ENCODE results near the gene LGALS3BP.
"Not testable (repeated sequence)": the region's sequence is repeated elsewhere in the genome, so short reads cannot be mapped to it uniquely, and the experiment has no call there.

Gene LGALS3BP

GRCh38 chr17:78952706-78953105, 27.0 kb downstream of the LGALS3BP start:
- ATAC-seq (replicated peaks) (no peak), DNase-seq (no peak)
- Mint-ChIP-seq H3K9me3 (no peaks in the 10 kb centered on the region), H3K4me1 (ENCODE audit: low read depth in 2 of 2) (no peaks in the 10 kb centered on the region), H3K27ac (no peak overlapping the region), H3K27me3 (peaks cover 8 to 78% of the 10 kb centered on the region in 2 donors), H3K36me3 (ENCODE audit: insufficient read depth) (peaks cover 3% of the 10 kb centered on the region), H3K4me3 (no peak overlapping the region)

- DNase-seq = no peak
- no peaks in the 10 kb centered on the region for H3K4me1 Mint-ChIP-seq (ENCODE audit: low read depth in 2 of 2)
- H3K27ac Mint-ChIP-seq = no peak overlapping the region
- H3K36me3 Mint-ChIP-seq (ENCODE audit: insufficient read depth) = peaks cover 3% of the 10 kb centered on the region
- H3K9me3 Mint-ChIP-seq = no peaks in the 10 kb centered on the region
- ATAC-seq (replicated peaks) = no peak
- H3K4me3 Mint-ChIP-seq = no peak overlapping the region
- H3K27me3 Mint-ChIP-seq = peaks cover 6 to 80% of the 10 kb centered on the region in 2 donors
Measured at GRCh38 chr17:78951967-78952551, 27.7 kb downstream of the LGALS3BP start.

- Mint-ChIP-seq H3K36me3 (ENCODE audit: insufficient read depth) (peaks cover 3% of the 10 kb centered on the region), H3K4me1 (ENCODE audit: low read depth in 2 of 2) (no peaks in the 10 kb centered on the region), H3K4me3 (no peak overlapping the region), H3K27ac (no peak overlapping the region), H3K27me3 (peaks cover 13 to 80% of the 10 kb centered on the region in 2 donors), H3K9me3 (no peaks in the 10 kb centered on the region)
- ATAC-seq (replicated peaks) = no peak
- no peak for DNase-seq
Measured at GRCh38 chr17:78950870-78951269, 28.9 kb downstream of the LGALS3BP start.

GRCh38 chr17:78947235-78948149, 32.2 kb downstream of the LGALS3BP start:
- Mint-ChIP-seq H3K4me3 (no peak overlapping the region), H3K4me1 (ENCODE audit: low read depth in 2 of 2) (no peaks in the 10 kb centered on the region)

GRCh38 chr17:78946631-78947030, 33.1 kb downstream of the LGALS3BP start:
- peaks cover 28 to 80% of the 10 kb centered on the region in 2 donors for H3K27me3 Mint-ChIP-seq
- ATAC-seq (replicated peaks) = no peak
- no peak overlapping the region for H3K4me3 Mint-ChIP-seq
- H3K36me3 Mint-ChIP-seq (ENCODE audit: insufficient read depth) = peaks cover 3% of the 10 kb centered on the region
- H3K27ac Mint-ChIP-seq = no peak overlapping the region
- DNase-seq = no peak
- H3K4me1 Mint-ChIP-seq (ENCODE audit: low read depth in 2 of 2) = no peaks in the 10 kb centered on the region
- H3K9me3 Mint-ChIP-seq = no peaks in the 10 kb centered on the region

More at GRCh38 chr17:78947235-78948149, 32.2 kb downstream of the LGALS3BP start:
- DNase-seq (no peak), ATAC-seq (replicated peaks) (no peak)
- peaks cover 3% of the 10 kb centered on the region for H3K36me3 Mint-ChIP-seq (ENCODE audit: insufficient read depth)
- H3K27ac Mint-ChIP-seq = no peak overlapping the region
- no peaks in the 10 kb centered on the region for H3K9me3 Mint-ChIP-seq
- H3K27me3 Mint-ChIP-seq = peaks cover 28 to 86% of the 10 kb centered on the region in 2 donors

GRCh38 chr17:78946131-78946530, 33.6 kb downstream of the LGALS3BP start:
- Mint-ChIP-seq H3K36me3 (ENCODE audit: insufficient read depth) (peaks cover 3% of the 10 kb centered on the region), H3K27ac (no peak overlapping the region), H3K4me3 (no peak overlapping the region), H3K27me3 (peaks cover 28 to 75% of the 10 kb centered on the region in 2 donors), H3K9me3 (no peaks in the 10 kb centered on the region), H3K4me1 (ENCODE audit: low read depth in 2 of 2) (no peaks in the 10 kb centered on the region)
- ATAC-seq (replicated peaks) (no peak), DNase-seq (no peak)

GRCh38 chr17:78945455-78945854, 34.3 kb downstream of the LGALS3BP start:
- not testable (repeated sequence) for DNase-seq; H3K27ac Mint-ChIP-seq; H3K4me3 Mint-ChIP-seq; ATAC-seq (replicated peaks); H3K9me3 Mint-ChIP-seq; H3K4me1 Mint-ChIP-seq (ENCODE audit: low read depth in 2 of 2); H3K36me3 Mint-ChIP-seq (ENCODE audit: insufficient read depth)
- peaks cover 28 to 68% of the 10 kb centered on the region in 2 donors for H3K27me3 Mint-ChIP-seq

GRCh38 chr17:78944956-78945355, 34.8 kb downstream of the LGALS3BP start:
- Mint-ChIP-seq H3K4me1 (ENCODE audit: low read depth in 2 of 2) (no peaks in the 10 kb centered on the region), H3K36me3 (ENCODE audit: insufficient read depth) (peaks cover 3% of the 10 kb centered on the region), H3K4me3 (no peak overlapping the region), H3K27me3 (peaks cover 28 to 66% of the 10 kb centered on the region in 2 donors), H3K9me3 (no peaks in the 10 kb centered on the region), H3K27ac (no peak overlapping the region)
- no peak for ATAC-seq (replicated peaks)
- DNase-seq = no peak

- Mint-ChIP-seq H3K27me3 (peaks cover 32 to 59% of the 10 kb centered on the region in 2 donors), H3K36me3 (ENCODE audit: insufficient read depth) (peaks cover 3% of the 10 kb centered on the region), H3K9me3 (no peaks in the 10 kb centered on the region), H3K4me3 (no peak overlapping the region), H3K27ac (no peak overlapping the region), H3K4me1 (ENCODE audit: low read depth in 2 of 2) (no peaks in the 10 kb centered on the region)
- ATAC-seq (replicated peaks) = no peak
- no peak for DNase-seq
Measured at GRCh38 chr17:78944026-78944425, 35.7 kb downstream of the LGALS3BP start.

GRCh38 chr17:78940708-78941107, 39.0 kb downstream of the LGALS3BP start:
- Mint-ChIP-seq H3K27me3 (peaks cover 20 to 36% of the 10 kb centered on the region in 2 donors), H3K36me3 (ENCODE audit: insufficient read depth) (no peaks in the 10 kb centered on the region), H3K9me3 (no peaks in the 10 kb centered on the region), H3K4me1 (ENCODE audit: low read depth in 2 of 2) (no peaks in the 10 kb centered on the region), H3K4me3 (no peak overlapping the region), H3K27ac (no peak overlapping the region)
- DNase-seq (no peak), ATAC-seq (replicated peaks) (no peak)

GRCh38 chr17:78940258-78940657, 39.5 kb downstream of the LGALS3BP start:
- Mint-ChIP-seq H3K36me3 (ENCODE audit: insufficient read depth) (no peaks in the 10 kb centered on the region), H3K9me3 (no peaks in the 10 kb centered on the region), H3K4me1 (ENCODE audit: low read depth in 2 of 2) (peaks cover 0 to 2% of the 10 kb centered on the region in 2 donors), H3K27me3 (peaks cover 24 to 36% of the 10 kb centered on the region in 2 donors), H3K4me3 (no peak overlapping the region), H3K27ac (no peak overlapping the region)
- DNase-seq = no peak
- no peak for ATAC-seq (replicated peaks)

GRCh38 chr17:78939615-78940014, 40.1 kb downstream of the LGALS3BP start:
- peaks cover 21 to 35% of the 10 kb centered on the region in 2 donors for H3K27me3 Mint-ChIP-seq
- no peak overlapping the region for H3K27ac Mint-ChIP-seq
- ATAC-seq (replicated peaks) = no peak
- DNase-seq = no peak
- no peaks in the 10 kb centered on the region for H3K36me3 Mint-ChIP-seq (ENCODE audit: insufficient read depth)
- peaks cover 0 to 2% of the 10 kb centered on the region in 2 donors for H3K4me1 Mint-ChIP-seq (ENCODE audit: low read depth in 2 of 2)
- no peak overlapping the region for H3K4me3 Mint-ChIP-seq
- no peaks in the 10 kb centered on the region for H3K9me3 Mint-ChIP-seq

- Mint-ChIP-seq H3K4me3 (no peak overlapping the region), H3K27me3 (peaks cover 14 to 21% of the 10 kb centered on the region in 2 donors), H3K4me1 (ENCODE audit: low read depth in 2 of 2) (peaks cover 10 to 17% of the 10 kb centered on the region in 2 donors), H3K36me3 (ENCODE audit: insufficient read depth) (no peaks in the 10 kb centered on the region), H3K9me3 (no peaks in the 10 kb centered on the region), H3K27ac (no peak overlapping the region)
- ATAC-seq (replicated peaks) = no peak
- DNase-seq = no peak
Measured at GRCh38 chr17:78937561-78937960, 42.2 kb downstream of the LGALS3BP start.

All from effector memory CD8-positive, alpha-beta T cell (primary cell).